HepG2 (cell line): Measurements from ENCODE around the gene HIF1AN. TPM values are rescaled to one million over a fixed set of nuclear protein-coding genes. Genes with fewer than 3 reads are reported as not detected.
A peak's percentile ranks its signal among the peaks of the same experiment; 100 is the strongest.

Source experiments
- AGO1 ChIP-seq: fragments of 200-400 bp; formaldehyde crosslinking; IDR thresholded peaks from 2 replicates; pipeline ENCODE4 v1.6.1; 2017; ENCODE audit warnings: mild to moderate bottlenecking, low read depth, low read length, moderate library complexity; ENCODE audit not compliant: poor library complexity, severe bottlenecking
- ASH2L ChIP-seq: fragments of 300-600, 200-600 bp; sonication (generic); IDR thresholded peaks from 2 replicates; pipeline ENCODE4 v1.7.0; 2017; ENCODE audit warnings: low read depth, mild to moderate bottlenecking, moderate library complexity, mixed read lengths, low read length; ENCODE audit not compliant: insufficient read length
- CENPBD1 ChIP-seq: sonication (generic); formaldehyde crosslinking; IDR thresholded peaks from 2 replicates; pipeline ENCODE4 v1.8.0; 2022; ENCODE audit warnings: missing genetic modification reagents, low read depth, mild to moderate bottlenecking, borderline replicate concordance
- EZH2 ChIP-seq: conservative IDR thresholded peaks from 2 replicates; pipeline ENCODE4 v1.6.1; 2012; ENCODE audit warnings: mild to moderate bottlenecking, low read depth, low read length, moderate library complexity
- FOSL2 ChIP-seq: sonication (generic); formaldehyde crosslinking; IDR thresholded peaks from 2 replicates; pipeline ENCODE4 v1.4.0; 2020; ENCODE audit warnings: missing genetic modification reagents
- HCFC1 ChIP-seq: fragments of 150-350 bp; IDR thresholded peaks from 2 replicates; pipeline ENCODE4 v1.6.1; 2014; ENCODE audit warnings: low read depth, low read length
- HNRNPH1 ChIP-seq: fragments of 200-400 bp; formaldehyde crosslinking; optimal IDR thresholded peaks from 2 replicates; pipeline ENCODE3; 2017; ENCODE audit warnings: mild to moderate bottlenecking, low read depth, low read length
- HNRNPLL ChIP-seq: fragments of 200-400 bp; formaldehyde crosslinking; IDR thresholded peaks from 2 replicates; pipeline ENCODE4 v1.6.1; 2017; ENCODE audit warnings: mild to moderate bottlenecking, low read depth, low read length; ENCODE audit not compliant: poor library complexity, severe bottlenecking
- KDM1A ChIP-seq: IDR thresholded peaks from 2 replicates; pipeline ENCODE4 v1.6.1; 2016; ENCODE audit warnings: missing compliant biosample characterization
- NBN ChIP-seq: fragments of 450-650 bp; conservative IDR thresholded peaks from 2 replicates; pipeline ENCODE4 v1.6.1; 2017
- NR2C2 ChIP-seq: sonication (generic); formaldehyde crosslinking; IDR thresholded peaks from 2 replicates; pipeline ENCODE4 v1.4.0; 2020; ENCODE audit warnings: missing genetic modification reagents, mild to moderate bottlenecking, moderate library complexity, borderline replicate concordance
- NR3C1 ChIP-seq: sonication (generic); formaldehyde crosslinking; IDR thresholded peaks from 2 replicates; pipeline ENCODE4 v1.4.0; 2020; ENCODE audit warnings: missing genetic modification reagents
- PBX3 ChIP-seq: sonication (generic); formaldehyde crosslinking; IDR thresholded peaks from 2 replicates; pipeline ENCODE4 v1.8.1; 2023; ENCODE audit warnings: missing genetic modification reagents, inconsistent platforms, borderline replicate concordance
- RAD21 ChIP-seq: fragments of 450-650 bp; formaldehyde crosslinking; IDR thresholded peaks from 2 replicates; pipeline ENCODE4 v1.5.0; 2020; ENCODE audit warnings: mild to moderate bottlenecking
- SUZ12 ChIP-seq: fragments of 150-350 bp; IDR thresholded peaks from 2 replicates; pipeline ENCODE4 v1.6.1; 2014; ENCODE audit warnings: low read depth, low read length
- TEAD3 ChIP-seq: optimal IDR thresholded peaks from 2 replicates; pipeline ENCODE3; 2016; ENCODE audit warnings: borderline replicate concordance
- ZNF256 ChIP-seq: sonication (generic); formaldehyde crosslinking; conservative IDR thresholded peaks from 2 replicates; pipeline ENCODE4 v1.4.0; 2020; ENCODE audit warnings: missing genetic modification reagents
- ZNF350 ChIP-seq: sonication (generic); formaldehyde crosslinking; IDR thresholded peaks from 2 replicates; pipeline ENCODE4 v1.4.0; 2020; ENCODE audit warnings: mild to moderate bottlenecking, low read depth, missing genetic modification reagents, borderline replicate concordance
- ZNF431 ChIP-seq: sonication (generic); formaldehyde crosslinking; IDR thresholded peaks from 2 replicates; pipeline ENCODE4 v1.9.0; 2022; ENCODE audit warnings: missing genetic modification reagents, low read depth, mild to moderate bottlenecking, borderline replicate concordance
- ZNF607 ChIP-seq: sonication (generic); formaldehyde crosslinking; IDR thresholded peaks from 2 replicates; pipeline ENCODE4 v1.5.1; 2020; ENCODE audit warnings: missing genetic modification reagents, mild to moderate bottlenecking, borderline replicate concordance
- ZNF775 ChIP-seq: sonication (generic); formaldehyde crosslinking; IDR thresholded peaks from 2 replicates; pipeline ENCODE4 v1.4.0; 2020; ENCODE audit warnings: missing genetic modification reagents, mild to moderate bottlenecking, moderate library complexity, borderline replicate concordance
- ZNF879 ChIP-seq: sonication (generic); formaldehyde crosslinking; IDR thresholded peaks from 2 replicates; pipeline ENCODE4 v1.8.1; 2023; ENCODE audit warnings: missing genetic modification reagents
- polyA plus RNA-seq, 8 experiments: library from polyadenylated mRNA; depleted of rRNA in 3 of 8; stranded (reverse) in 7 of 8; unstranded in 1 of 8; fragments of >200 nt; fragmentation: Illumina TruSeq in 4 of 8; extraction: Trizol in 4 of 8; gene quantifications; 2 replicates each; pipeline versions ENCODE4 v1.2.1 to v1.2.3, GENCODE V29; 2011 to 2016; ENCODE audit warnings: low read depth in 4 of 8, missing spikeins in 1 of 8, mixed read lengths in 1 of 8; ENCODE audit not compliant: insufficient read depth in 1 of 8
- total RNA-seq, 5 experiments: library from RNA; depleted of rRNA; stranded (reverse); fragments of >200 nt; fragmentation: Illumina TruSeq; extraction: Trizol; gene quantifications; 2 replicates each; pipeline ENCODE4 v1.2.3, GENCODE V29; 2016; ENCODE audit warnings: low read depth in 1 of 5
- TF ChIP-seq, protein P1 (sequence below): sonication (generic); formaldehyde crosslinking; IDR thresholded peaks from 2 replicates; pipeline ENCODE4 v1.4.0; 2020; ENCODE audit warnings: missing genetic modification reagents
- TF ChIP-seq, protein P2 (sequence below): IDR thresholded peaks from 2 replicates; pipeline ENCODE4 v1.6.1; 2016; ENCODE audit warnings: missing compliant biosample characterization, missing genetic modification reagents, borderline replicate concordance
- TF ChIP-seq, protein P3 (sequence below), 2 experiments: fragments of 450-650 bp in 1 of 2; sonication (generic) in 1 of 2; formaldehyde crosslinking; IDR thresholded peaks; 2 replicates each; pipeline versions ENCODE4 v1.5.0 to v1.8.0; 2020 to 2022; ENCODE audit warnings: mild to moderate bottlenecking in 1 of 2, missing genetic modification reagents in 1 of 2

HIF1AN gene
- total and polyA plus RNA-seq, 2 of the 13 experiments (the other 11 are each of a cell fraction or from before 2014, with no cell fraction given) = 8.6 to 10.7 TPM

GRCh38 chr10:100519311-100520051 is 16.3 kb upstream of the HIF1AN start, which contains the start of gene SEC31B (continued):
- TF ChIP-seq, protein P1, sequence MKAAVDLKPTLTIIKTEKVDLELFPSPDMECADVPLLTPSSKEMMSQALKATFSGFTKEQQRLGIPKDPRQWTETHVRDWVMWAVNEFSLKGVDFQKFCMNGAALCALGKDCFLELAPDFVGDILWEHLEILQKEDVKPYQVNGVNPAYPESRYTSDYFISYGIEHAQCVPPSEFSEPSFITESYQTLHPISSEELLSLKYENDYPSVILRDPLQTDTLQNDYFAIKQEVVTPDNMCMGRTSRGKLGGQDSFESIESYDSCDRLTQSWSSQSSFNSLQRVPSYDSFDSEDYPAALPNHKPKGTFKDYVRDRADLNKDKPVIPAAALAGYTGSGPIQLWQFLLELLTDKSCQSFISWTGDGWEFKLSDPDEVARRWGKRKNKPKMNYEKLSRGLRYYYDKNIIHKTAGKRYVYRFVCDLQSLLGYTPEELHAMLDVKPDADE (CRISPR knock-in tag) = no peak
- TF ChIP-seq, protein P2, sequence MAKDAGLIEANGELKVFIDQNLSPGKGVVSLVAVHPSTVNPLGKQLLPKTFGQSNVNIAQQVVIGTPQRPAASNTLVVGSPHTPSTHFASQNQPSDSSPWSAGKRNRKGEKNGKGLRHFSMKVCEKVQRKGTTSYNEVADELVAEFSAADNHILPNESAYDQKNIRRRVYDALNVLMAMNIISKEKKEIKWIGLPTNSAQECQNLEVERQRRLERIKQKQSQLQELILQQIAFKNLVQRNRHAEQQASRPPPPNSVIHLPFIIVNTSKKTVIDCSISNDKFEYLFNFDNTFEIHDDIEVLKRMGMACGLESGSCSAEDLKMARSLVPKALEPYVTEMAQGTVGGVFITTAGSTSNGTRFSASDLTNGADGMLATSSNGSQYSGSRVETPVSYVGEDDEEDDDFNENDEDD (CRISPR knock-in tag) = peak; percentile 91
- TF ChIP-seq HNRNPLL (peak; percentile 53), ZNF607 (CRISPR knock-in tag) (peak; percentile 72; the same call in 1 of the 2 replicates), ZNF431 (CRISPR knock-in tag) (0 out of 2 replicates have a peak, but pooled peaks have one; percentile 34), TEAD3 (CRISPR knock-in tag) (peak; percentile 33), NBN (no peak), HCFC1 (no peak), ASH2L (peak; percentile 70), CENPBD1 (no peak), ZNF879 (CRISPR knock-in tag) (no peak), AGO1 (peak; percentile 54), NR3C1 (CRISPR knock-in tag) (no peak), ZNF350 (CRISPR knock-in tag) (0 out of 2 replicates have a peak, but pooled peaks have one; percentile 20), PBX3 (no peak), HNRNPH1 (no peak), ZNF775 (no peak), NR2C2 (CRISPR knock-in tag) (peak; percentile 35; the same call in 1 of the 2 replicates), FOSL2 (CRISPR knock-in tag) (0 out of 2 replicates have a peak, but pooled peaks have one; percentile 7), ZNF256 (CRISPR knock-in tag) (0 out of 2 replicates have a peak, but pooled peaks have one; percentile 69), KDM1A (no peak), RAD21 (CRISPR knock-in tag) (no peak), EZH2 (no peak), SUZ12 (no peak)
- TF ChIP-seq, protein P3, sequence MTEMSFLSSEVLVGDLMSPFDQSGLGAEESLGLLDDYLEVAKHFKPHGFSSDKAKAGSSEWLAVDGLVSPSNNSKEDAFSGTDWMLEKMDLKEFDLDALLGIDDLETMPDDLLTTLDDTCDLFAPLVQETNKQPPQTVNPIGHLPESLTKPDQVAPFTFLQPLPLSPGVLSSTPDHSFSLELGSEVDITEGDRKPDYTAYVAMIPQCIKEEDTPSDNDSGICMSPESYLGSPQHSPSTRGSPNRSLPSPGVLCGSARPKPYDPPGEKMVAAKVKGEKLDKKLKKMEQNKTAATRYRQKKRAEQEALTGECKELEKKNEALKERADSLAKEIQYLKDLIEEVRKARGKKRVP (CRISPR knock-in tag; IDR thresholded peaks at IDR 0.05) = no peak
